ENCODE data around the gene BCL2L14. TPM values are rescaled to one million over a fixed set of nuclear protein-coding genes. Genes with fewer than 3 reads are reported as not detected.

The BCL2L14 gene, protein sequence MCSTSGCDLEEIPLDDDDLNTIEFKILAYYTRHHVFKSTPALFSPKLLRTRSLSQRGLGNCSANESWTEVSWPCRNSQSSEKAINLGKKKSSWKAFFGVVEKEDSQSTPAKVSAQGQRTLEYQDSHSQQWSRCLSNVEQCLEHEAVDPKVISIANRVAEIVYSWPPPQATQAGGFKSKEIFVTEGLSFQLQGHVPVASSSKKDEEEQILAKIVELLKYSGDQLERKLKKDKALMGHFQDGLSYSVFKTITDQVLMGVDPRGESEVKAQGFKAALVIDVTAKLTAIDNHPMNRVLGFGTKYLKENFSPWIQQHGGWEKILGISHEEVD
- not detected for polyA plus RNA-seq

DNA sequence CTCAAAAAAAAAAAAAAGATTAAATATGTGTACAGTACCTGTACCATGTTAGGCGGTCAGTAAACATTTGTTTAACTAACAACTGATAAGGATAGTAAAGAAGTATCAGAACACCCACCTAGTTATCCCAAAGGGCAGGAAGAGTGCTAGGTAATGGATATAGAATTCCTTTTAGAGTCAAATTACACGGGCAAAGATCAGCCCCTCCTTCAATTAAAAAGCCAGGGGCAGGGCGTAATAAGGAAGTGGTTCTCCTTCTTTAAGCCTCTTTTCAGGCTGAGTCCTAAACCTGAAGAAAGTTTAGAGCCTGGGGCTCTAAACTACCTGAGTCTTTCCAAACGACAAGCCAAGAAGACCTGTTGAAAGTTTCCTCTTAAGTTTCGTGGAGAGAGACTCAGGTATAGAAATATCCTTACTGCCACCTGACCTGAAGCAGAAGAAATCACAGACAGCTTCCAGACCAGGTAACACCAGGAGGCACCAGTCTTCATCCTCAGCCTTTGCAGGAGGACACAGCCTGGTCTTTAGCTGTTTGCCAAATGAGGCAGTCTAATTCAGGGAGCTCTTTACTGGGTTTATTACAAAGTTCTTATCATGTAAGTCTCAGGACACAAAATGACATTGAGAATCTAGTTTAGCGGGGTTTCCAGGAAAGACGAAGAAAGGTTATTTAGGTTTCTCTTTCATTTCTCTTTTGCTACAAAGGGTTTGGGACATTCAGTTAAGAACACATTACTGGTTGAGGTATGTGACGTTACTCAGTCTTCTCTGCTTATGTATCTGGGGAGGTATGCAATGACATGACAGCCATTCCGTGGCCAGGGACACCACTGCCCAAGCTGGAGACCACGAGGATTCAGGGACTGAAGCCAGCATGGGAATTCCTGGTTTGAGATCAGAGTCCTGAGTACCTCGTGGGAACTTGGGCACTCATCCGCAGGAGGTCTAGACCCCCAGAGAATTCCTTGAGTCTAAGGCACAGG is at the start of gene BCL2L14:
TSS of gene BCL2L14 (plus strand) at position 266 of the 983 bp plus-strand sequence. CDS start 8,367 bp downstream, outside the sequence.
- Mint-ChIP-seq H3K27ac (peak within 1 kb of the TSS in 1 of 3 donors; percentile 19), H3K27me3 (peaks cover 9% of the 10 kb centered on the region), H3K4me1 (peaks cover 10 to 14% (median 13%) of the 10 kb centered on the region in 3 donors), H3K4me3 (peak within 1 kb of the TSS; percentile 2 to 91 (median 78)), H3K9me3 (no peaks in the 10 kb centered on the region), H3K36me3 (peaks cover 2% of the 10 kb centered on the region)

DNA sequence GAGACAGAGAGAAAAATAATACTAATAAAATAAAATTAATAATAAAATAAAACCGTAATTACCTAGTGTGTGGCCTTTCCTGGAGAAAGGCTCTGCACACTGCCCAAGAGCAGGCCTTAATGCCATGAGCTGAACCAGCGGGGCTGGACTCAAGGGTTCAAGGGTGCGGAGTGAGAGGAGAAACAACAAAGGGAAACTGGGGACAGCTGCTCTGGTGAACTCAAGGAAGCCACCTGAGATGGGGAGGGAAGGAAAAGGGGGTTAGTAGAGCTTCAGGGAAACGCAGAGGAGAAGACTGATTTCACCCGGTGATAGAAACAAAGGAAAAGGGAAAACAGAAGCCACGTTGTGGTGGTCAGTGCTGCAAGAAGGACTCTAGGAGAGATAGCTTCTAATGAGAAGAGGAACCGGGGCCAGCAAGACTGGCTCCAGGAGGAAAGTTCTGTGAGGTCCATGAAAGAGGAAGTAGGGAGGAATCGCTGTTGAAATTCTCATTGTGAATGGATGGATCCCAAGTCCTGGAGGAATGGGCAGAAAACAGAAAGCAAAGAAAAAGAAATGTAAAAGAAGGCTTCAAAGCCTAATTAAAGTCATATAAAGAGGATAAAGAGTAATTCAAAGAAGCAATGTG is 48.3 kb upstream of the BCL2L14 start:
- H3K27me3 Mint-ChIP-seq: no peaks in the 10 kb centered on the region
- H3K4me3 Mint-ChIP-seq: peak overlapping the region in 1 of 4 donors; percentile 34
- peaks cover 1 to 8% (median 2%) of the 10 kb centered on the region in 3 donors for H3K9me3 Mint-ChIP-seq
- peaks cover 33 to 40% (median 36%) of the 10 kb centered on the region in 3 donors for H3K4me1 Mint-ChIP-seq
- H3K36me3 Mint-ChIP-seq: no peaks in the 10 kb centered on the region
- H3K27ac Mint-ChIP-seq: peak overlapping the region in 1 of 3 donors; percentile 62

DNA sequence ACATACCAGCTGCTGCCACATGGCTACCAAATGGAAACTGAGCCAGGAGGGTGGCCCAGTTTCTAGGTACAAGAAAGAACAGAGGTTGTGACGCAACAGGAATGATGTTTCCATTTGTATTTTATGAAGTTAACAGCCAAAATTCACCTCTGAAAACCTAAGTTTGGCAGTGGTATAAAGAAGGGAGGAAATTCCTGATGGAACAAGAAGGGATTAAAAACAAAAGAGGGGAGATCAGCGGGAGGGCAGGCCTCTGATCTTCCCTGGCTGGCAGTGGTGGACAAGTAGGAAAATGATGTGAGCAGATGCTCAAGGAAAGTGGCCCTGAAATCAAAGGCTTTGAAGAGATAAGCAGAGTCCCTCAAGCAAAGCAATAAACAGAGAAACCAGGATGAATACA is 47.3 kb upstream of the BCL2L14 start:
- no peaks in the 10 kb centered on the region for H3K36me3 Mint-ChIP-seq
- H3K4me1 Mint-ChIP-seq: peaks cover 36 to 40% (median 36%) of the 10 kb centered on the region in 3 donors
- H3K27me3 Mint-ChIP-seq: no peaks in the 10 kb centered on the region
- peaks cover 1 to 8% (median 2%) of the 10 kb centered on the region in 3 donors for H3K9me3 Mint-ChIP-seq
- peak overlapping the region in 1 of 3 donors; percentile 93 for H3K27ac Mint-ChIP-seq
- H3K4me3 Mint-ChIP-seq: no peak overlapping the region

DNA sequence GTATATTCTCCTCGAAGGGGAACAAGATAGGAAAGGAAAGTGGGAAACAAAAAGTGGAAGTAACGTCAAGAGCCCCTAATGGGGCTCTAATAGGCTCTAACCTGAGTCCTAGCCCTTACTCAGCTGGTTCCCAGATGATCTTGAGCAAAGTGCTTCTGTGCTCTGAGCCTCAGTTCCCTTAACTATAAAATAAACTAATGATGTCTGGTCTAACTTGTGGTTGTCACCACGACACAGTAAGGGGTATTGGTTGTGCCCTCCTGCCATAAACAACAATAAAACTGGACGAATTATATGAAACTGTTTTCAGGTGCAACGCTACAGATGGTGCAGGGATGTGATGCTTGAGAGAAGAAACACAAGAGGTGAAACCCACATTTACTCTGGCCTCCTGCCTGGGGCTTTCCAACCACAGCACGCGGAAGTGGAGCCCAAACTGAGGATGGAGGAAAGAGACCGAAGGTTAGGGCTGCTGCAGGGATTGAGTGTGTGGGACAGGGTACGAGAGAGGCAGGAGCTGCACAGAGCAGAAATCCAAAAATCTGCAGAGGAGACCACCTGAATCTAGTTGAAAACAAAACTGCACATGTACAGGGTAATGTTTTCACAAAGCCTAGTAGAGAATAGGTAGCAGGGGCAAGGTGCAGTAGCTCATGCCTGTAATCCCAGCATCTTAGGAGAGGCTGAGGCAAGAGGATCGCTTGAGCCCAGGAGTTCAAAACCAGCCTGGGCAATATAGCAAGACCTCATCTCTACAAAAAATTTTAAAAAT is 45.6 kb upstream of the BCL2L14 start:
- Mint-ChIP-seq H3K4me3 (peak overlapping the region in 3 of 4 donors; percentile 57 to 77 (median 76)), H3K27ac (peak overlapping the region; percentile 34 to 89 (median 36)), H3K9me3 (peaks cover 1 to 8% (median 2%) of the 10 kb centered on the region in 3 donors), H3K4me1 (peaks cover 36 to 41% (median 37%) of the 10 kb centered on the region in 3 donors), H3K27me3 (no peaks in the 10 kb centered on the region), H3K36me3 (no peaks in the 10 kb centered on the region)

DNA sequence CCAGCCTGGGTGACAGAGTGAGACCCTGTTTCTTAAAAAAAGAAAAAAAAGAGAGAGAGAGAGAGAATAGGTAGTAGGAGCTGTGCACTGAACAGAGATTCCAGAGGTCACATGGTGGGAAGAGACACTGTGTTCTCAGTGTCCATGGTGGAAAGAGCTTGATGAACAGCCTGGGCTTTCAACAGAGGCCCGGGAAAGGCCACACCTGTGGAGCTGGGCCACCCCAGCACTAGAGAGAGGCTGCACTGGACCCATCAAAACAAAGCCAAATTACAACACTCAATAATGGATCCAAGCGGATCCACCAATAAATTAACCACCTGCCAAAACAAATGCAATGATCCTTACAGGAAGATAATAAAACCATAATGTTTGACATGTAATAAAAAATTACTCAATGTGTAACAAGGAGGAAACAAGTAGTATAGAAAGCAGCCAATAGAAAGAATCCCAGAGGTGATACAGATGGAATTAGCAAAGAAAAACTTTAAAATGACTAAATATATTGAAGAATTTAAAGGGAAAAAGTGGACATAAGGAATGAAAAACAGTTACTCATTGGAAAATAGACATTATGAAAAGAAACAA is 44.8 kb upstream of the BCL2L14 start:
- H3K4me3 Mint-ChIP-seq: no peak overlapping the region
- H3K4me1 Mint-ChIP-seq: peaks cover 36 to 41% (median 37%) of the 10 kb centered on the region in 3 donors
- H3K9me3 Mint-ChIP-seq: peaks cover 1 to 8% (median 2%) of the 10 kb centered on the region in 3 donors
- peak overlapping the region in 1 of 3 donors; percentile 80 for H3K27ac Mint-ChIP-seq
- H3K27me3 Mint-ChIP-seq: no peaks in the 10 kb centered on the region
- no peaks in the 10 kb centered on the region for H3K36me3 Mint-ChIP-seq

DNA sequence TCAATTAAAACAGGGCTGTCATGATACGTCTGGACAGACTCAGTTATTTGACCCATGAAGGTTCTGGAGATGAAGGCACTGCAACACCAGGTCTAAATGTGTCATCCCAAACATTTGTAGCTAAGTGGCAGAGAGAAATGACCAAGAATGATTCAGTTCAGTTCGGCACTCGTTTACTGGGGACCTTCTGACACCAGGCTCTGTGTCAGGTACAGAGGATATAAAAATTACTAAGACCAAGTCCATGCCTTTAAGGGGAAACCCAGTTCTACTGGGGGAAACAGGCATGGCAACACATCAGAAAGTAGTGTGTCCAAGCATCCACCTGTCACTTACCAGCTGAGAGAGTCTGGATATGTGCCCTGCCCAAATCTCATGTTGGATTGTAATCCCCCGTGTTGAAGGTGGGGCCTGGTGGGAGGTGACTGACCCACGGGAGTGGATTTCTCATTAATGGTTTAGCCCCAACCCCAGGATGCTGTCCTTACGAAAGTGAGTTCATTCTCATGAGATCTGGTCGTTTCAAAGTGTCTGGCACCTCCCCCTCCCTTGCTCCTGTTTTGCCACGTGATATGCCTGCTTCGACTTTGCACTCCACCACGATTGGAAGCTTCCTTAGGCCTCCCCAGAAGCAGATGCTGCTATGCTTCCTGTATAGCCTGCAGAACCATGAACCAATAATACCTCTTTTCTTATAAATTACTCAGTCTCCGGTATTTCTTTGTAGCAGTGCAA is 41.9 kb upstream of the BCL2L14 start:
- Mint-ChIP-seq H3K27me3 (no peaks in the 10 kb centered on the region), H3K4me1 (peaks cover 22 to 31% (median 27%) of the 10 kb centered on the region in 3 donors), H3K4me3 (no peak overlapping the region), H3K27ac (peak overlapping the region in 1 of 3 donors; percentile 14), H3K9me3 (peaks cover 1 to 8% (median 2%) of the 10 kb centered on the region in 3 donors), H3K36me3 (no peaks in the 10 kb centered on the region)

DNA sequence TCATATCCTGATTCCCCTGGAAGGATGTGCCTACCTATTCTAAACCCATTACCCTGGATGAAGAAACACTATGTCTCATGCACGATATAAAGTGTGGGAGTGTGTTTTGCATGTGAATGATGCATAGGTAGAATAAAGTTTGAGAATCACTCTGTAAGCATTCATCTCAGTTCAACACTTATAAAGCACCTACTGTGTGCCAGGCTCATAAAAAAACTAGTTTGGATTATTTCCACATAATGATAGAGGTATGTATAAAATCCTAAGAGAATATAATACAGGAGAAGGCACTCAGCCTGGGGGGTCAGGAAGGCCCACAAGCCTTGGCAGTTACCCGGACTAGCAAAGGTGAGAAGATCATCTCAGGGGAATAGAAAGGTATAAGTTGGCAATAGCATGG is 41.1 kb upstream of the BCL2L14 start:
- H3K27ac Mint-ChIP-seq: peak overlapping the region in 1 of 3 donors; percentile 2
- H3K4me3 Mint-ChIP-seq: no peak overlapping the region
- H3K9me3 Mint-ChIP-seq: peaks cover 1 to 8% (median 2%) of the 10 kb centered on the region in 3 donors
- no peaks in the 10 kb centered on the region for H3K27me3 Mint-ChIP-seq
- H3K4me1 Mint-ChIP-seq: peaks cover 14 to 23% (median 20%) of the 10 kb centered on the region in 3 donors
- no peaks in the 10 kb centered on the region for H3K36me3 Mint-ChIP-seq

DNA sequence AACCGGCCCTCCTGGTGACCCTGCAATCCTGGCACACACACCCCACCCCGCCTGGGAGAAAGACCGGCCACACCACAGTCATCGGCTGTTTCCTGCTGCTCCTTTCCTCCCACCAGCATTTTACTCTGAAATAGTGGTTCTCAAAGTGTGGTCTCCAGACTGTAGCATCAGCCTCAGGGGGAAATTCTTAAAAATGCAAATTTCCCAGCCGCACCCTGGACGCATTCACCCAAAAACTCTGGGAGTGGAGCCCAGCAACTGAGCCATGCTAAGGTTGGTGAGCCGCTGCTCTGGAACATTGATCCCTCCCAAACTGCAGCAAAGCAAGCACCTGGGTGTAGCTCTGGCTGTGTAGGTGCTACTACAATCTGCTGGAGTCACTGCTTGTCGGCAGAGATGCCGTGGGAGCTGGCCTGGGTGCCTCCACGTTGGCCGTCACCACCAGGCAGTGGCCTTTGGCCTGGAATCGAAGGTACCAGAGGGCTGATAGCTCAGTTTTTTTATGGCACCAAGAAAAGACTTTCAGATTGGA is 38.4 kb upstream of the BCL2L14 start:
- peak overlapping the region in 1 of 3 donors; percentile 77 for H3K27ac Mint-ChIP-seq
- peaks cover 3% of the 10 kb centered on the region for H3K36me3 Mint-ChIP-seq
- peaks cover 9 to 13% (median 11%) of the 10 kb centered on the region in 3 donors for H3K4me1 Mint-ChIP-seq
- peaks cover 2% of the 10 kb centered on the region for H3K27me3 Mint-ChIP-seq
- peak overlapping the region; percentile 27 to 92 (median 82) for H3K4me3 Mint-ChIP-seq
- no peaks in the 10 kb centered on the region for H3K9me3 Mint-ChIP-seq

DNA sequence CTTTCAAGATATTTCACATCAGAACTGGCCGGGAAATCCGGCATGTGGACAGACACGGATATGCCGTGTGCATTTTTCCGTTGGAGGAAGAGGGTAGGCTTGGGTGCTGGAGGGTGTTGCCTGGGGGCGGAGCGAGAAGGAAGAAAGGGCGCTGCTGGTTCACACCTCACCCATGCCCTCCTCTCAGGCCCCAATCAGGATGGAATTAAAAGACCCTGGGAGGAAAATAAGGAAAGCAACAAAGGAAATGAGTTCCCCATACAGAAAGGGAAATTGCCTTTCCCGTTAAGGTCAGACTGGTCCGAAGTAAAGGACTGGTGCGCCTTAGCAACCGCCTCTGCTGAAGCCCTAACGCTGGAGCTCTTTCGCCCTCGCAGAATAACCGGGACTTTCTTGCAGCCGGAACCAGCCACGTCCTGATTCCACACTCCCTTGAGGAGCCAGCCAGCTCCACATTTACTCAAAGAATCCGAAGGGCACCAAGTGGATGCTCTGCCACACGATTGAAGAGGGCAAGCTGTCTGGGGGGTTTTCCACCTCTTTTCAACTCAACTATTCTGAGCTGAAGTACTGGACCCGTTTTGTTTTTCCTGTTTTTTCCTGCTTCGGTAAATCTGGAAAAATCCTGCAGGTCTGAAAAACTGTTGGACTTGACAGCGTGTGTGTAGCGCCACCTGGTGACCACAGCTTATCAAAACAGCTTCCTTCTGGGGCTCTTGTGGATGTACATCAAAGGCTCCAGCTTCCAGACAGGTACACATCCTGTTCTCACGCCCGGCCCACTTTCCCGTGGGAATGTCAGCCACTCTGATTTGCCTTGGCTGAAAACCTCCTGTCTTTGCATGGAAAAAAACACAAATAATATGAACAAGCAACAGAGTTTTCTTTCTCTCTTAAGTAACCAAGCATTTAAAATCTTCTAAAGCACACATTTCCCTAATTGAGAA is 37.6 kb upstream of the BCL2L14 start:
- peaks cover 2% of the 10 kb centered on the region for H3K27me3 Mint-ChIP-seq
- peak overlapping the region in 2 of 3 donors; percentile 3 to 63 for H3K27ac Mint-ChIP-seq
- peak overlapping the region; percentile 27 to 92 (median 82) for H3K4me3 Mint-ChIP-seq
- no peaks in the 10 kb centered on the region for H3K9me3 Mint-ChIP-seq
- H3K36me3 Mint-ChIP-seq: peaks cover 3% of the 10 kb centered on the region
- H3K4me1 Mint-ChIP-seq: peaks cover 9 to 13% (median 11%) of the 10 kb centered on the region in 3 donors

DNA sequence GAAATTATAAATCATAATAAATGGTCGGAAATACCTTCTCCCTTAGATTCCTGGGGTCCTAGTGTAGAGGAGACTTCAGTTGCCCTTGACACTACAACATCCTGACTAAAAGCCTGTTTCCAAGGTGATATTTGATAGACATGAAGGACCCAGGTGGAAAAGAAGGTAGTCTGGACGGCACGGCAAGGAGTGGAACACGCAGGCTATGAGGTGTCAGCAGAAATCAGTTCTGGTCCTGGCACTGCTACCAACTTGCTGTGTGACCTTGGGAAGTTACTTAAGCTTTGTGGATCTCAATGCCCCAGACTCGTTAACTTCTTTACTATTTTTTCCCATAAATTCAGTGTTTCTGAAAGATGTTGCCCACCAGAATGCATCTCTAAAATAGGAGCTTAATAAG is 36.9 kb upstream of the BCL2L14 start:
- H3K36me3 Mint-ChIP-seq: peaks cover 3% of the 10 kb centered on the region
- no peaks in the 10 kb centered on the region for H3K9me3 Mint-ChIP-seq
- peaks cover 5 to 13% (median 10%) of the 10 kb centered on the region in 3 donors for H3K4me1 Mint-ChIP-seq
- H3K27ac Mint-ChIP-seq: peak overlapping the region in 1 of 3 donors; percentile 43
- H3K4me3 Mint-ChIP-seq: peak overlapping the region; percentile 15 to 83 (median 54)
- peaks cover 4% of the 10 kb centered on the region for H3K27me3 Mint-ChIP-seq

DNA sequence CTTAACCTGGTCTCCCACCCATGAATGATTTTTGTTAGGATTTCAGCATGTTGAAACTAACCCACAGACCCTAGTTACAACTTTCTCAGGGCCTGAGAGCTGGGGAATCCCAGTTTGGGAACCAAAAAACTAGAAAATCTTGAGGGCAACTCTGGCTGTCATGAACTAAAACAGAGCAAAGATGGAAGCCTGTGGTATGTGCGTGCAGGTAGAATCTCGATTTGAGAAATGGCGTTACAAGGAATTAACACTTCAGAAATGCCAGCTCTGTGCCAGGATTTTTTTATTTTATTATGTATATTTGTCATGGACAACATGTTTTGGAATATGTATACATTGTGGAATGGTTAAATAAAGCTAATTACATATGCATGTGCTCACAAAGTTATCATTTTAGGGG is 36.4 kb upstream of the BCL2L14 start:
- peak overlapping the region in 1 of 3 donors; percentile 43 for H3K27ac Mint-ChIP-seq
- H3K4me3 Mint-ChIP-seq: peak overlapping the region in 1 of 4 donors; percentile 15
- H3K36me3 Mint-ChIP-seq: peaks cover 3% of the 10 kb centered on the region
- H3K9me3 Mint-ChIP-seq: no peaks in the 10 kb centered on the region
- H3K4me1 Mint-ChIP-seq: peaks cover 5 to 13% (median 10%) of the 10 kb centered on the region in 3 donors
- H3K27me3 Mint-ChIP-seq: peaks cover 6% of the 10 kb centered on the region

DNA sequence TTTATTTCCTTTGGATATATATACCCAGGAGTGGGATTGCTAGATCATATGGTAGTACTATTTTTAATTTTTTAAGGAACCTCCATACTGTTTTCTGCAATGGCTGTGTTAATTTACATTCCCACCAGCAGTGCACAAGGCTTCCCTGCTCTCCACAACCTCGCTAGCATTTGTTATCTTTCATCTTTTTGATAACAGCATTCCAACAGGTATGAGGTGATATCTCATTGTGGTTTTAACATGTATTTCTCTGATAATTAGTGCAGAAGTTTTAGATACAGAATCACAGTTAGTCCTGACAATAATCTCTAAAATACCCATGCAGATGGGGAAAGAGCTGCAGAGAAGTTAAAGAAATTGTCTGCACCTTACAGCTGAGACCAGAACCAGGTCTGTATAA is 35.5 kb upstream of the BCL2L14 start:
- peaks cover 5 to 13% (median 10%) of the 10 kb centered on the region in 3 donors for H3K4me1 Mint-ChIP-seq
- H3K36me3 Mint-ChIP-seq: peaks cover 3% of the 10 kb centered on the region
- H3K27me3 Mint-ChIP-seq: peaks cover 6% of the 10 kb centered on the region
- no peak overlapping the region for H3K27ac Mint-ChIP-seq
- H3K9me3 Mint-ChIP-seq: no peaks in the 10 kb centered on the region
- H3K4me3 Mint-ChIP-seq: no peak overlapping the region

All from IgD-negative memory B cell (primary cell).